Colonic mucosa (tissue), 4 donors: ENCODE measurements around the gene EFCAB6. TPM values are rescaled to one million over a fixed set of nuclear protein-coding genes. Genes with fewer than 3 reads are reported as not detected.

Experiments used
- DNase-seq: peaks from one replicate; pipeline ENCODE4 v3.0.0-alpha.2; 2020
- H3K27ac ChIP-seq: fragments of 200-600 bp; one replicate; pipeline ENCODE4 v1.8.0; 2021
- H3K27me3 ChIP-seq: fragments of 200-600 bp; one replicate; pipeline ENCODE4 v1.8.0; 2021
- H3K36me3 ChIP-seq: fragments of 200-600 bp; one replicate; pipeline ENCODE4 v1.8.0; 2021
- H3K4me1 ChIP-seq: fragments of 200-600 bp; one replicate; pipeline ENCODE4 v1.8.0; 2021; ENCODE audit warnings: mild to moderate bottlenecking
- H3K4me3 ChIP-seq: fragments of 200-600 bp; one replicate; pipeline ENCODE4 v1.8.0; 2021
- H3K9ac ChIP-seq, 2 donors: one replicate each; pipeline ENCODE4 v1.7.0; 2013; ENCODE audit warnings: control low read depth in 2 of 2, low read depth in 2 of 2, low read length in 2 of 2
- H3K9me3 ChIP-seq: fragments of 200-600 bp; one replicate; pipeline ENCODE4 v1.8.0; 2021
- CTCF ChIP-seq: fragments of 200-600 bp; IDR thresholded peaks from one replicate; pipeline ENCODE4 v1.8.0; 2022; ENCODE audit warnings: antibody characterized with exemption, mild to moderate bottlenecking
- intact Hi-C: fragments of 100-400 bp; cut with DNase I; formaldehyde crosslinking; loops from one replicate; pipeline ENCODE4 v1.14.1; 2022
- total RNA-seq, 2 donors: library from RNA; stranded (reverse); fragmentation: NEBNext Ultra II Directional in 1 of 2; extraction: Animal tissue kit (Norgen Biotek cat#: 25700) in 1 of 2; gene quantifications; one replicate each; pipeline ENCODE4 v1.2.1, GENCODE V29; 2021
- donor health status: healthy.
- donor health status: DM: no; HTN: no; CAD: no.
- donor health status: DM: no; HTN: no; CAD: no.

EFCAB6 gene
- total RNA-seq, 2 donors from 2014 or later, result 0.35 to 0.80 TPM

- no peak overlapping the region for H3K9ac ChIP-seq
- H3K4me3 ChIP-seq, result no peak overlapping the region
- H3K36me3 ChIP-seq, result no peaks in the 10 kb centered on the region
- no peak for DNase-seq
- H3K27ac ChIP-seq, result no peak overlapping the region
- H3K9me3 ChIP-seq, result no peaks in the 10 kb centered on the region
- no peak for TF ChIP-seq CTCF
- H3K27me3 ChIP-seq, result no peaks in the 10 kb centered on the region
- intact Hi-C loops, result no loop called here
- no peaks in the 10 kb centered on the region for H3K4me1 ChIP-seq
These were observed 332.7 kb downstream of the EFCAB6 start for GRCh38 chr22:43479301-43479950.

Other genes starting within 250 kb of the EFCAB6 start
- under 1 TPM; 0.10 to 0.82 TPM for gene SULT4A1, start 50.2 kb upstream of the EFCAB6 start, total RNA-seq
- gene PNPLA5, start 79.7 kb upstream of the EFCAB6 start, total RNA-seq, result not detected
- gene PNPLA3, start 111.5 kb upstream of the EFCAB6 start, total RNA-seq, result 1 to 10 TPM in 1 of 2 donors, under 1 TPM in 1; 0.15 to 1.6 TPM
- 10 to 100 TPM; 40.7 to 49.5 TPM for gene SAMM50, start 143.1 kb upstream of the EFCAB6 start, total RNA-seq
- 10 to 100 TPM in 1 of 2 donors, 1 to 10 TPM in 1; 4.5 to 11.4 TPM for gene PARVB, start 212.0 kb upstream of the EFCAB6 start, total RNA-seq